ENCODE data around the gene BCAP29.

GRCh38 chr7:107600816-107601215, 20.8 kb downstream of the BCAP29 start:
- TF ChIP-seq, protein P1, sequence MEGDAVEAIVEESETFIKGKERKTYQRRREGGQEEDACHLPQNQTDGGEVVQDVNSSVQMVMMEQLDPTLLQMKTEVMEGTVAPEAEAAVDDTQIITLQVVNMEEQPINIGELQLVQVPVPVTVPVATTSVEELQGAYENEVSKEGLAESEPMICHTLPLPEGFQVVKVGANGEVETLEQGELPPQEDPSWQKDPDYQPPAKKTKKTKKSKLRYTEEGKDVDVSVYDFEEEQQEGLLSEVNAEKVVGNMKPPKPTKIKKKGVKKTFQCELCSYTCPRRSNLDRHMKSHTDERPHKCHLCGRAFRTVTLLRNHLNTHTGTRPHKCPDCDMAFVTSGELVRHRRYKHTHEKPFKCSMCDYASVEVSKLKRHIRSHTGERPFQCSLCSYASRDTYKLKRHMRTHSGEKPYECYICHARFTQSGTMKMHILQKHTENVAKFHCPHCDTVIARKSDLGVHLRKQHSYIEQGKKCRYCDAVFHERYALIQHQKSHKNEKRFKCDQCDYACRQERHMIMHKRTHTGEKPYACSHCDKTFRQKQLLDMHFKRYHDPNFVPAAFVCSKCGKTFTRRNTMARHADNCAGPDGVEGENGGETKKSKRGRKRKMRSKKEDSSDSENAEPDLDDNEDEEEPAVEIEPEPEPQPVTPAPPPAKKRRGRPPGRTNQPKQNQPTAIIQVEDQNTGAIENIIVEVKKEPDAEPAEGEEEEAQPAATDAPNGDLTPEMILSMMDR (IDR thresholded peaks at IDR 0.05), result no peak
- TF ChIP-seq EZH2phosphoT487 (IDR thresholded peaks at IDR 0.05), result no peak
- no peak for TF ChIP-seq EZH2 (IDR thresholded peaks at IDR 0.05)
